GM21529 (cell line): ENCODE results near the gene CCDC141.
A peak's percentile ranks its signal among the peaks of the same experiment; 100 is the strongest.

Experiments used
- ATAC-seq: cut with Tn5 transposase; IDR thresholded peaks from one replicate; pipeline ENCODE4 v1.9.1; 2021; ENCODE audit not compliant: unreplicated experiment

CCDC141 gene

GRCh38 chr2:178833382-178833781 lies 216.6 kb downstream of the CCDC141 start:
- no peak for ATAC-seq

GRCh38 chr2:178830451-178830850 lies 219.5 kb downstream of the CCDC141 start:
- ATAC-seq, result no peak

- no peak for ATAC-seq
These were observed 220.0 kb downstream of the CCDC141 start for GRCh38 chr2:178829981-178830380.

GRCh38 chr2:178829299-178829960 lies 220.5 kb downstream of the CCDC141 start:
- ATAC-seq, result no peak

GRCh38 chr2:178828486-178828881 lies 221.5 kb downstream of the CCDC141 start:
- no peak for ATAC-seq

GRCh38 chr2:178827739-178828485 lies 222.0 kb downstream of the CCDC141 start:
- no peak for ATAC-seq

- no peak for ATAC-seq
These were observed 222.8 kb downstream of the CCDC141 start for GRCh38 chr2:178827111-178827510.

- ATAC-seq, result no peak
These were observed 224.8 kb downstream of the CCDC141 start for GRCh38 chr2:178825183-178825582.

GRCh38 chr2:178824181-178824580 lies 225.8 kb downstream of the CCDC141 start:
- ATAC-seq, result no peak

GRCh38 chr2:178819992-178820391 lies 229.9 kb downstream of the CCDC141 start:
- ATAC-seq, result peak; percentile 93

- no peak for ATAC-seq
These were observed 230.6 kb downstream of the CCDC141 start for GRCh38 chr2:178819147-178819875.

GRCh38 chr2:178811901-178812300 lies 238.0 kb downstream of the CCDC141 start:
- ATAC-seq, result no peak

GRCh38 chr2:178811045-178811444 lies 238.9 kb downstream of the CCDC141 start:
- no peak for ATAC-seq

GRCh38 chr2:178810422-178810821 lies 239.5 kb downstream of the CCDC141 start:
- ATAC-seq, result no peak

- ATAC-seq, result no peak
These were observed 242.5 kb downstream of the CCDC141 start, which contains the start of gene TTN for GRCh38 chr2:178807227-178808008. Gene TTN, minus strand, starts transcription at chr2:178807423. Its CDS starts 2,781 bp downstream, at chr2:178804642.

- ATAC-seq, result no peak
These were observed 243.4 kb downstream of the CCDC141 start for GRCh38 chr2:178806543-178806942.

GRCh38 chr2:178805457-178805856 lies 244.5 kb downstream of the CCDC141 start:
- ATAC-seq, result no peak

- ATAC-seq, result peak; percentile 86
These were observed 245.1 kb downstream of the CCDC141 start for GRCh38 chr2:178804791-178805190.

- no peak for ATAC-seq
These were observed 249.4 kb downstream of the CCDC141 start for GRCh38 chr2:178800510-178800909.

- ATAC-seq, result no peak
These were observed 250.6 kb downstream of the CCDC141 start for GRCh38 chr2:178799305-178799704.

- no peak for ATAC-seq
These were observed 253.8 kb downstream of the CCDC141 start for GRCh38 chr2:178796079-178796677.
